GM12878 (cell line): ENCODE data around the gene RAB8A. TPM values are rescaled to one million over a fixed set of nuclear protein-coding genes. Genes with fewer than 3 reads are reported as not detected.

Experiments used
- ATAC-seq: fragments of 200-7000 bp; cut with Tn5 transposase; 3 replicates; pipeline ENCODE4 v1.9.1; 2020; ENCODE audit warnings: mild to moderate bottlenecking, moderate library complexity
- BruUV-seq: library from RNA; stranded (reverse); fragments of 400-500 nt; replicated peaks from 2 replicates; lab custom pipeline; 2021; lab: Mats Ljungman, UMichigan
- CTCF ChIA-PET: fragments of 300-600 bp; sonication (Branson Sonifier 250); formaldehyde crosslinking; extraction: SDS; loops from one replicate; lab custom pipeline; 2021; ENCODE audit warnings: inconsistent platforms; lab: Yijun Ruan, JAX
- POLR2A ChIA-PET: fragments of 350-600 bp; formaldehyde crosslinking; extraction: SDS; loops from one replicate; lab custom pipeline; 2021; ENCODE audit warnings: inconsistent platforms; lab: Charles Lee
- RAD21 ChIA-PET: fragments of 300-600 bp; sonication (Branson Sonifier 250); formaldehyde crosslinking; loops from one replicate; lab custom pipeline; 2023; ENCODE audit warnings: antibody characterized with exemption; ENCODE audit not compliant: unreplicated experiment; lab: Charles Lee
- SMC1A ChIA-PET: fragments of 300-600 bp; sonication (Branson Sonifier 250); formaldehyde crosslinking; loops from one replicate; lab custom pipeline; 2023; ENCODE audit not compliant: unreplicated experiment, uncharacterized antibody; lab: Charles Lee
- DNase-seq: peaks from one replicate; pipeline ENCODE4 v3.0.0-alpha.2; 2011; ENCODE audit warnings: low read depth, low spot score
- FAIRE-seq: peaks from 3 replicates; lab custom pipeline; 2011; peaks lifted over from hg19 to GRCh38; lab: Jason Lieb, UNC
- H2AFZ ChIP-seq: 2 replicates; pipeline ENCODE4 v1.6.0; 2011; ENCODE audit warnings: low read depth, low read length, control low read depth; ENCODE audit not compliant: control insufficient read depth
- H3K27ac ChIP-seq: 2 replicates; pipeline ENCODE4 v1.5.1; 2011; ENCODE audit warnings: control low read depth; ENCODE audit not compliant: control insufficient read depth, insufficient read depth
- H3K27me3 ChIP-seq, 2 experiments: replicated peaks in 1 of 2; 2 replicates each; pipeline versions ENCODE4 v1.6.0 to v1.6.1; 2011; ENCODE audit warnings: low read length in 1 of 2; ENCODE audit not compliant: control insufficient read depth in 2 of 2, insufficient read depth in 2 of 2
- H3K36me3 ChIP-seq, 2 experiments: 2 replicates each; pipeline ENCODE4 v1.5.1; 2011; ENCODE audit warnings: low read length in 1 of 2; ENCODE audit not compliant: control insufficient read depth in 2 of 2, insufficient read depth in 2 of 2
- H3K4me1 ChIP-seq: 2 replicates; pipeline ENCODE4 v1.6.1; 2011; ENCODE audit warnings: mild to moderate bottlenecking, low read length, moderate library complexity, mixed read lengths; ENCODE audit not compliant: control insufficient read depth, insufficient read depth
- H3K4me2 ChIP-seq: 2 replicates; pipeline ENCODE4 v1.6.0; 2011; ENCODE audit warnings: control low read depth; ENCODE audit not compliant: control insufficient read depth, insufficient read depth
- H3K4me3 ChIP-seq: fragments of 200-600 bp; sonication (generic); 2 replicates; pipeline ENCODE4 v1.5.1; 2016
- H3K79me2 ChIP-seq: 2 replicates; pipeline ENCODE4 v1.6.0; 2011; ENCODE audit warnings: low read length; ENCODE audit not compliant: control insufficient read depth, insufficient read depth
- H3K9ac ChIP-seq: 2 replicates; pipeline ENCODE4 v1.8.0; 2011; ENCODE audit warnings: low read length, control low read depth, mixed read lengths; ENCODE audit not compliant: control insufficient read depth, insufficient read depth
- H3K9me3 ChIP-seq: replicated peaks from 3 replicates; pipeline ENCODE4 v1.5.1; 2011; ENCODE audit warnings: mild to moderate bottlenecking, low read length; ENCODE audit not compliant: control insufficient read depth, insufficient read depth
- H4K20me1 ChIP-seq: 2 replicates; pipeline ENCODE4 v1.6.0; 2011; ENCODE audit not compliant: control insufficient read depth, insufficient read depth
- BHLHE40 ChIP-seq, 2 experiments: fragments of 450-650 bp in 1 of 2; IDR thresholded peaks; 2 replicates each; pipeline ENCODE4 v1.6.1; 2011 to 2017; ENCODE audit warnings: low read depth in 2 of 2, borderline replicate concordance in 1 of 2, improper control_type of control experiment in 1 of 2, low read length in 1 of 2, mild to moderate bottlenecking in 1 of 2
- BRCA1 ChIP-seq: IDR thresholded peaks from 2 replicates; pipeline ENCODE4 v1.6.1; 2011; ENCODE audit warnings: low read depth, low read length, improper control_type of control experiment
- IKZF1 ChIP-seq: fragments of 450-650 bp; conservative IDR thresholded peaks from 2 replicates; pipeline ENCODE4 v1.6.1; 2017; ENCODE audit warnings: antibody characterized with exemption, mild to moderate bottlenecking
- LARP7 ChIP-seq: fragments of 450-650 bp; IDR thresholded peaks from 2 replicates; pipeline ENCODE4 v1.6.1; 2017; ENCODE audit warnings: mild to moderate bottlenecking
- MTA3 ChIP-seq: IDR thresholded peaks from 2 replicates; pipeline ENCODE4 v1.6.1; 2012; ENCODE audit warnings: low read length, inconsistent platforms, borderline replicate concordance
- MYC ChIP-seq: IDR thresholded peaks from 2 replicates; pipeline ENCODE4 v1.6.1; 2011; ENCODE audit warnings: mild to moderate bottlenecking, low read length, moderate library complexity, inconsistent platforms; ENCODE audit not compliant: insufficient read depth, insufficient replicate concordance, insufficient read length, severe bottlenecking
- NFYB ChIP-seq: IDR thresholded peaks from 2 replicates; pipeline ENCODE4 v1.6.1; 2011; ENCODE audit warnings: low read depth, mild to moderate bottlenecking, low read length, improper control_type of control experiment, moderate library complexity; ENCODE audit not compliant: insufficient read depth
- RAD21 ChIP-seq: IDR thresholded peaks from 2 replicates; pipeline ENCODE4 v1.6.1; 2011; ENCODE audit warnings: mild to moderate bottlenecking, low read depth, low read length, moderate library complexity; ENCODE audit not compliant: insufficient read depth
- RUNX3 ChIP-seq: IDR thresholded peaks from 2 replicates; pipeline ENCODE4 v1.6.1; 2012; ENCODE audit warnings: low read length, inconsistent platforms
- SIX5 ChIP-seq: IDR thresholded peaks from 2 replicates; pipeline ENCODE4 v1.6.1; 2011; ENCODE audit warnings: mild to moderate bottlenecking, low read depth, low read length, moderate library complexity; ENCODE audit not compliant: severe bottlenecking
- SMAD5 ChIP-seq: IDR thresholded peaks from 2 replicates; pipeline ENCODE4 v1.6.1; 2016; ENCODE audit warnings: antibody characterized with exemption, low read depth
- SMARCA5 ChIP-seq: fragments of 450-650 bp; IDR thresholded peaks from 2 replicates; pipeline ENCODE4 v1.6.1; 2017; ENCODE audit warnings: mild to moderate bottlenecking
- SUZ12 ChIP-seq: fragments of 200-600 bp; sonication (generic); IDR thresholded peaks from one replicate; pipeline ENCODE4 v1.6.1; 2018; ENCODE audit warnings: antibody characterized with exemption, mild to moderate bottlenecking; ENCODE audit not compliant: unreplicated experiment
- ZNF217 ChIP-seq: fragments of 450-650 bp; IDR thresholded peaks from 2 replicates; pipeline ENCODE4 v1.6.1; 2017; ENCODE audit warnings: antibody characterized with exemption, mild to moderate bottlenecking
- WGBS: methylation state at CpG from one replicate; pipeline ENCODE4 v1.1.6; 2016; ENCODE audit warnings: low lambda C conversion rate; ENCODE audit not compliant: insufficient replicate concordance, insufficient coverage; ENCODE audit errors: missing lambda C conversion rate; 5-methylcytosine and 5-hydroxymethylcytosine counted together
- in situ Hi-C: fragments of 300-500 bp; cut with MboI; formaldehyde crosslinking; loops from 9 replicates; pipeline ENCODE4 v1.14.3; 2018; ENCODE audit warnings: mixed read lengths
- intact Hi-C: fragments of 100-400 bp; cut with micrococcal nuclease; formaldehyde crosslinking; loops from one replicate; pipeline ENCODE4 v1.14.2; 2022; ENCODE audit not compliant: unreplicated experiment
- polyA plus RNA-seq, 11 experiments: library from polyadenylated mRNA; depleted of rRNA in 4 of 11; unstranded in 6 of 11; stranded (reverse) in 5 of 11; fragments of >200 nt; fragmentation: Nextera tagmentation in 4 of 11; fragmentation: Illumina TruSeq in 1 of 11; extraction: Ambion mirVana in 4 of 11; extraction: Trizol in 1 of 11; gene quantifications; 1 replicate in 1 of 11; 2 replicates in 10 of 11; pipeline versions ENCODE4 v1.2.1 to v1.2.3, GENCODE V29; 2011 to 2016; ENCODE audit warnings: inconsistent platforms in 2 of 11, missing spikeins in 2 of 11, low read depth in 1 of 11
- total RNA-seq, 4 experiments: library from RNA; depleted of rRNA in 3 of 4; stranded (reverse); fragments of >200 nt in 3 of 4; fragmentation: Illumina TruSeq in 1 of 4; extraction: Trizol in 1 of 4; gene quantifications; 2 replicates each; pipeline versions ENCODE4 v1.2.1 to v1.2.3, GENCODE V29; 2013 to 2021

RAB8A gene
- total and polyA plus RNA-seq, 10 of the 15 experiments (the other 5 are each of a cell fraction or from before 2014, with no cell fraction given) = 23.9 to 314 (median 185) TPM

- FAIRE-seq = no peak
- POLR2A ChIA-PET = interaction anchor here (0.9 to 11.3 kb wide), 4 partner anchors 19 to 28 kb away, joined by 3 to 174 read pairs (median 16); partner anchors contain the start of gene HSH2D
- ATAC-seq = no peak
- Histone ChIP-seq H2AFZ (no peak overlapping the region), H3K9ac (peak overlapping the region; percentile 43; the same call in 1 of the 2 replicates), H4K20me1 (no peaks in the 10 kb centered on the region), H3K4me1 (peaks cover 69% of the 10 kb centered on the region), H3K9me3 (no peaks in the 10 kb centered on the region), H3K27ac (peak overlapping the region; percentile 100; the same call in 1 of the 2 replicates), H3K4me2 (peak overlapping the region; percentile 82), H3K4me3 (peak overlapping the region; percentile 35; the same call in 1 of the 2 replicates), H3K27me3 (no peaks in the 10 kb centered on the region), H3K36me3 (peaks cover 1 to 19% of the 10 kb centered on the region in 2 experiments), H3K79me2 (peaks cover 76% of the 10 kb centered on the region)
- SMC1A ChIA-PET = interaction anchor here (0.7 to 8.6 kb wide), 10 partner anchors 24 to 66 kb away, joined by 3 to 135 read pairs (median 4); partner anchors contain the start of genes HSH2D and TPM4
- 84% methylated on average over 4 of the region's 4 CpGs for WGBS
- no peak for DNase-seq
- intact Hi-C loops (loop anchor here (10.0 kb wide), 1 partner anchor 329 kb away; no protein-coding TSS in a partner anchor), in situ Hi-C loops (no loop called here)
- RAD21 ChIA-PET = interaction anchor here (0.7 to 5.6 kb wide), 7 partner anchors 23 to 69 kb away, joined by 3 to 80 read pairs (median 12); partner anchors contain the start of genes FAM32A, HSH2D and TPM4
- no TSS peak for BruUV-seq
- CTCF ChIA-PET = interaction anchor here (1.5 to 6.8 kb wide), 8 partner anchors 27 to 74 kb away, joined by 3 to 111 read pairs (median 18); partner anchors contain the start of genes FAM32A, HSH2D and TPM4
- TF ChIP-seq SIX5 (no peak), SUZ12 (no peak), IKZF1 (0 out of 2 replicates have a peak, but pooled peaks have one; percentile 16)
- TF ChIP-seq, all 136 proteins: peak for 1
Measured at GRCh38 chr19:16116067-16116466, 4.4 kb downstream of the RAB8A start.

GRCh38 chr19:16117594-16118033 lies 5.9 kb downstream of the RAB8A start:
- Histone ChIP-seq H3K9ac (peak overlapping the region; percentile 87), H2AFZ (no peak overlapping the region), H4K20me1 (no peaks in the 10 kb centered on the region), H3K27me3 (no peaks in the 10 kb centered on the region), H3K27ac (peak overlapping the region; percentile 100), H3K9me3 (no peaks in the 10 kb centered on the region), H3K4me3 (peak overlapping the region; percentile 59; the same call in 1 of the 2 replicates), H3K4me1 (peaks cover 69% of the 10 kb centered on the region), H3K36me3 (peaks cover 16 to 35% of the 10 kb centered on the region in 2 experiments), H3K79me2 (peaks cover 82% of the 10 kb centered on the region), H3K4me2 (peak overlapping the region; percentile 83)
- intact Hi-C loops = loop anchor here (1.0 to 10.0 kb wide), 4 partner anchors 26 to 327 kb away; partner anchors contain the start of gene HSH2D
- FAIRE-seq (no peak), DNase-seq (no peak), ATAC-seq (peak; percentile 73)
- ChIA-PET SMC1A (interaction anchor here (0.6 to 8.6 kb wide), 14 partner anchors 9 to 75 kb away, joined by 3 to 135 read pairs (median 7); partner anchors contain the start of genes CIB3, FAM32A and HSH2D), RAD21 (interaction anchor here (0.6 to 5.6 kb wide), 19 partner anchors 21 to 265 kb away, joined by 3 to 80 read pairs (median 6); partner anchors contain the start of genes FAM32A, HSH2D and TPM4), POLR2A (interaction anchor here (0.5 to 11.3 kb wide), 18 partner anchors 9 to 67 kb away, joined by 3 to 174 read pairs (median 6); partner anchors contain the start of genes FAM32A, HSH2D and TPM4), CTCF (interaction anchor here (0.5 to 6.8 kb wide), 24 partner anchors 11 to 562 kb away, joined by 3 to 111 read pairs (median 4); partner anchors contain the start of genes FAM32A, HSH2D and TPM4)
- WGBS = 16% methylated on average over 11 of the region's 11 CpGs
- in situ Hi-C loops = no loop called here
- BruUV-seq = no TSS peak
- no peak for TF ChIP-seq NFYB
- TF ChIP-seq SMAD5 = no peak
- peak; percentile 77 for TF ChIP-seq LARP7
- peak; percentile 92 to 95 for TF ChIP-seq BHLHE40 (IDR thresholded peaks at IDR 0.05; ENCODE audit: borderline replicate concordance in 1 of 2, low read depth in 2 of 2, low read length in 1 of 2)
- TF ChIP-seq MTA3 = no peak
- TF ChIP-seq RAD21 = peak; percentile 49
- no peak for TF ChIP-seq BRCA1
- TF ChIP-seq SMARCA5 = peak; percentile 68; the same call in 1 of the 2 replicates
- no peak; the same call in none of the 2 replicates for TF ChIP-seq RUNX3
- no peak for TF ChIP-seq ZNF217
- peak; percentile 65 for TF ChIP-seq MYC
